ENCODE data around the gene TGFB1I1. TPM values are rescaled to one million over a fixed set of nuclear protein-coding genes. Genes with fewer than 3 reads are reported as not detected.

The TGFB1I1 gene
- total RNA-seq: 32.5 TPM
- long read RNA-seq, transcript TGFB1I1-203 (11 exons, 1,898 nt): major isoform, 44 of 69 reads
- long read RNA-seq, partial matches to known transcripts: 10 of 69 reads
- long read RNA-seq, other reads (novel, unspliced or antisense): 10 of 69 reads

DNA sequence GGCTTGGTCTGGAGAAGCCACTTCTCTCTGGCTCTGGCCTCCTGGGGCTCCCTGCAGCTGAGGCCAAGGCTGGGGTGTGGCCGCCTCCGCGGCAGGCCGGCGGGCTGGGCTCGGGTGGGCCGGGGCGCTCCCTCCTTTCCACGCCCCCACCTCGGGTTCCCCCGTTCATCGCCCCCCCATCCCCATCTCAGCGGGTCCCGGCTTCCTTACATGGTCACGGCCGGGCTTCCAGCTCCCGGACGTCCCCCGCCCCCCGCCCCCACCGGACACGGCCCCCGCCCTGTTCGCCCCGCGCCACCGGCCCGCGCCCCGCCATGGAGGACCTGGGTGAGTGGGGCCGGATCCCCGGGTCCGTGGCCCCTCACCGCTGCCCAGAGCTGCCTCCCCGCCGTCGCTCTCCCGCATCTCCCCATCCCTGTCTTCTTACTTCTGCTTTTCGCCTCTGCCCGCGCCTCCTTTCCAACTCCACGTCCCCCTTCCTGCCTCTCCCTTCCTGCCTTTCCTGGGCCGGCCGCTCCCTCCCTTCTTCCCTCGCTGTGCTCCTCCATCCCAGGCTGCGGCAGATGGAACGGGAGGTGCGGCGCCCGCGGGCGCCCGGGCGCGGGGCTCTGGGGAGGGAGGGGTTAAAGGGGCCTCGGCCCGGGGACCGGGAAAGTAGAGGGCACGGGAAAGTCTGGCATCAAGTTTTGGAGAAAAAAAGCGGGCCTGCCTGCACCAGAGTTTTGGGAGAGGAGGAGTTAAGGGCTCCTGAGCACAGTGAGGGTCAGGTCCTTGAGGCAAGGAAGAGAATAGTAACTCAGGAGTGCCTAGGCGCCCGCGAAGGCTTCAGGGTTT is at the start of gene TGFB1I1:
TSS of gene TGFB1I1 (plus strand) at position 278 of the 834 bp plus-strand sequence. CDS start at position 315, 37 bp downstream.
- intact Hi-C loops (cut with DNase I): no loop called here
- ATAC-seq: peak; percentile 41 to 55
- H3K4me1 ChIP-seq: peaks cover 29% of the 10 kb centered on the region
- peak within 1 kb of the TSS; percentile 64 for H3K4me3 ChIP-seq
- H3K36me3 ChIP-seq: peaks cover 25% of the 10 kb centered on the region
- no peak for DNase-seq
- H3K9me3 ChIP-seq: no peaks in the 10 kb centered on the region
- TF ChIP-seq, protein P1, sequence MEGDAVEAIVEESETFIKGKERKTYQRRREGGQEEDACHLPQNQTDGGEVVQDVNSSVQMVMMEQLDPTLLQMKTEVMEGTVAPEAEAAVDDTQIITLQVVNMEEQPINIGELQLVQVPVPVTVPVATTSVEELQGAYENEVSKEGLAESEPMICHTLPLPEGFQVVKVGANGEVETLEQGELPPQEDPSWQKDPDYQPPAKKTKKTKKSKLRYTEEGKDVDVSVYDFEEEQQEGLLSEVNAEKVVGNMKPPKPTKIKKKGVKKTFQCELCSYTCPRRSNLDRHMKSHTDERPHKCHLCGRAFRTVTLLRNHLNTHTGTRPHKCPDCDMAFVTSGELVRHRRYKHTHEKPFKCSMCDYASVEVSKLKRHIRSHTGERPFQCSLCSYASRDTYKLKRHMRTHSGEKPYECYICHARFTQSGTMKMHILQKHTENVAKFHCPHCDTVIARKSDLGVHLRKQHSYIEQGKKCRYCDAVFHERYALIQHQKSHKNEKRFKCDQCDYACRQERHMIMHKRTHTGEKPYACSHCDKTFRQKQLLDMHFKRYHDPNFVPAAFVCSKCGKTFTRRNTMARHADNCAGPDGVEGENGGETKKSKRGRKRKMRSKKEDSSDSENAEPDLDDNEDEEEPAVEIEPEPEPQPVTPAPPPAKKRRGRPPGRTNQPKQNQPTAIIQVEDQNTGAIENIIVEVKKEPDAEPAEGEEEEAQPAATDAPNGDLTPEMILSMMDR (IDR thresholded peaks at IDR 0.05): no peak
- H3K27ac ChIP-seq: peak within 1 kb of the TSS; percentile 89
- H3K27me3 ChIP-seq (ENCODE audit: low read depth): no peaks in the 10 kb centered on the region

DNA sequence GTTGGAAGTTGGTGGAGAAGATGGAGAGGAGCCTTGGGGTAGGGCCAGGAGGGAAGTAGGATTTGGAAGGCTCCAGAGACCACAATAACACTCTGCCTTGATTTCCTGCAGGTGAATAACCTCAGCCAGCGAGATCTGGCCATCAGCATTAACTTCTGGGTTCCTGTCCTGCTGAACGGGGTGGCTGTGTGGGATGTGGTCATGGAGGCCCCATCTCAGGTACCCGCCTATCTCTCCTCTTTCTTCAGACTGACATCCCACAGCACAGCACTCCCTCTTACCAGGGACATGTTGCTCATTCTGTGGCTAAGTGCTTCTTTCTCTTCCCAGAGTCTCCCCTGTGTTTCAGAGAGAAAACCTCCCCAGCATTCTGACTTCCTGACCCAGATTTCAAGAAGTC is 48.7 kb upstream of the TGFB1I1 start:
- Histone ChIP-seq H3K4me3 (no peak overlapping the region), H3K4me1 (peaks cover 4% of the 10 kb centered on the region), H3K27me3 (ENCODE audit: low read depth) (no peaks in the 10 kb centered on the region), H3K36me3 (no peaks in the 10 kb centered on the region), H3K27ac (no peak overlapping the region), H3K9me3 (no peaks in the 10 kb centered on the region)
- no peak for DNase-seq
- no peak for ATAC-seq
- intact Hi-C loops (cut with DNase I): no loop called here
- TF ChIP-seq, protein P1 (IDR thresholded peaks at IDR 0.05): no peak

DNA sequence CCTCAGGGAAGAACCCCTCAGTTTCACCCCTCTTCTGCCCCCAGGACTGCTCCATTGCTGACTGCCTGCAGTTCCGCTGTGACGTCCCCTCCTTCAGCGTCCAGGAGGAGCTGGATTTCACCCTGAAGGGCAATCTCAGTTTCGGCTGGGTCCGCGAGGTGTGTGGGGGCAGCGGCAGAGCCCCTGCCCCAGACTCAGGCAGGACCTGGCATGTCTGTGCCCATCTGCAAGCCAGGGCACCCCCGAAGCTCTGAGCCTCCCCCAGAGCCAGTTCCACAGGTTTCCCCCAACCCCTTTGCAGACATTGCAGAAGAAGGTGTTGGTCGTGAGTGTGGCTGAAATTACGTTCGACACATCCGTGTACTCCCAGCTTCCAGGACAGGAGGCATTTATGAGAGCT is 48.2 kb upstream of the TGFB1I1 start:
- ATAC-seq (no peak), DNase-seq (no peak)
- TF ChIP-seq, protein P1 (IDR thresholded peaks at IDR 0.05): no peak
- H3K27me3 ChIP-seq (ENCODE audit: low read depth): no peaks in the 10 kb centered on the region
- peaks cover 4% of the 10 kb centered on the region for H3K4me1 ChIP-seq
- no peaks in the 10 kb centered on the region for H3K9me3 ChIP-seq
- H3K4me3 ChIP-seq: no peak overlapping the region
- no peaks in the 10 kb centered on the region for H3K36me3 ChIP-seq
- H3K27ac ChIP-seq: no peak overlapping the region
- intact Hi-C loops (cut with DNase I): no loop called here

DNA sequence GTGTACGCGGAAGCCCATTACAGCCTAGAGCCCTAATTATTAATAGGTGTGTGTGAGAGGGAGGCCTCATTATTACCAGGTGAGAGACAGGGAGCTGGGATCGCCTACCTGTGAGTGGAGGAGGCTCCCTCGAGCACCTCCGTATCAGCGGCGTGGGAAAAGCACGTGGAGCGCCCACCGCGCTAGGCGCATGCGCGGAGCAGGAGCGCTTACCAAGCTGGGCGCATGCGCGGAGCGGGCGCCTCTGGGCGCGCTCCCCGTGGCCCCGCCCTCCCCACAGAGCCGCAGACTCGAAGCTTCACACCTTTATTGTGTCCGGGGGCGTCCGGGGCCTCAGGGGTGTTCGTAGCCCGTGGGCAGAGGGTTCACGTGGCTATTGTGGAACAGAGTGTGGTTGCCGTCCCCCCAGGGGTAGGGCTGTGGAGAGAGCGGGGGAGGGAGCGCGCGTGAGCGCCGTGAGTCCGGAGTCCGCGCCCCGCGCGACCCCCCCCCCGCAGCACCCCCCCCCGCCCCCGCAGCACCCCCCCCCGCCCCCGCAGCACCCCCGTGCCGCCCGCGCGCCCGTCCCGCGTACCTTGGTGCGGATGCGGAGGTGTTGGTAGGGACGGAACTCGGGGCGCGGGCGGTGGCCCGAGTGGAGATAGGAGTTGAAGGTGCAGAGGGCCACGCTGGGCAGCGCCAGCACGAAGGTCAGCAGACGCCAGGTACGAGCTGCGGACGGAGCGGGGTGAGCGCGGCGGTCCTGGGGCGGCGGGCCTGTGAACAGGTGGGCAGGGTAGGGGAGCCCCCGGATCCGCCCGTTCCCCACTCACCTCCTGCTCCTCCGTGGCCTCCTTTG is 44.3 kb upstream of the TGFB1I1 start:
- TF ChIP-seq, protein P1 (IDR thresholded peaks at IDR 0.05): no peak
- Histone ChIP-seq H3K27me3 (ENCODE audit: low read depth) (no peaks in the 10 kb centered on the region), H3K4me1 (peaks cover 4% of the 10 kb centered on the region), H3K4me3 (peak overlapping the region; percentile 52), H3K27ac (no peak overlapping the region), H3K9me3 (no peaks in the 10 kb centered on the region), H3K36me3 (no peaks in the 10 kb centered on the region)
- intact Hi-C loops (cut with DNase I): no loop called here
- ATAC-seq (peak; percentile 79 to 81), DNase-seq (peak; percentile 74)

DNA sequence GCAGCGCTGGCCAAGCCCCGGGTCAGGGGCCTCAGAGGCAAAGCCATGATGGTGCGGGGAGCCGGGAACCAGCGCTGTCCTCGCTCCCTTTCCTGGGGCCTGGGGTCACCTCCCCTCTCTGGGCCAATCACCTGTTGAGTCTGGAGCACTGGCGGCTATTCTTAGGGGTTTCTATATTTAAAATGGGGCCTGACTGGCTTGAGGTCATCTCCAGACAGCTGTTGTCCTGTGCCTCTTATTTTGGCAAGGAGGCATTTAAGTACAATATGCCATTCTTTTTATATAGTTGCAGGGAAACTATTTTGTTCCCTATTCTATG is 43.7 kb upstream of the TGFB1I1 start, which contains the start of gene COX6A2:
TSS of gene COX6A2 (minus strand) at position 82 of the 319 bp plus-strand sequence. CDS start at position 47, 35 bp downstream.
- H3K27ac ChIP-seq: no peak within 1 kb of the TSS
- TF ChIP-seq, protein P1 (IDR thresholded peaks at IDR 0.05): no peak
- H3K4me1 ChIP-seq: peaks cover 4% of the 10 kb centered on the region
- intact Hi-C loops (cut with DNase I): no loop called here
- no peaks in the 10 kb centered on the region for H3K27me3 ChIP-seq (ENCODE audit: low read depth)
- ATAC-seq (peak in 1 of 2 donors; percentile 20), DNase-seq (no peak)
- H3K36me3 ChIP-seq: no peaks in the 10 kb centered on the region
- H3K4me3 ChIP-seq: peak within 1 kb of the TSS; percentile 52
- no peaks in the 10 kb centered on the region for H3K9me3 ChIP-seq
